Spleen (tissue), 11 donors: Measurements from ENCODE around the gene IL26. TPM values are rescaled to one million over a fixed set of nuclear protein-coding genes. Genes with fewer than 3 reads are reported as not detected.

Source experiments
- DNase-seq: peaks from one replicate; pipeline ENCODE4 v3.0.0-alpha.2; 2020
- H3K27ac ChIP-seq, 8 donors: fragments of 200-600 bp; sonication (generic) in 7 of 8; 1 replicate in 4 of 8; 2 replicates in 4 of 8; pipeline versions ENCODE4 v1.5.0 to v1.8.0; 2016 to 2021; ENCODE audit warnings: inconsistent platforms in 4 of 8, mild to moderate bottlenecking in 4 of 8, moderate library complexity in 1 of 8
- H3K27me3 ChIP-seq, 7 donors: fragments of 200-600 bp; sonication (generic) in 6 of 7; replicated peaks in 1 of 7; 1 replicate in 4 of 7; 2 replicates in 3 of 7; pipeline versions ENCODE4 v1.5.0 to v1.8.0; 2016 to 2021; ENCODE audit warnings: inconsistent platforms in 3 of 7, mild to moderate bottlenecking in 1 of 7
- H3K36me3 ChIP-seq, 6 donors: fragments of 200-600 bp; sonication (generic) in 5 of 6; 1 replicate in 4 of 6; 2 replicates in 2 of 6; pipeline versions ENCODE4 v1.5.0 to v1.8.0; 2016 to 2021; ENCODE audit warnings: inconsistent platforms in 2 of 6
- H3K4me1 ChIP-seq, 6 donors: fragments of 200-600 bp; sonication (generic) in 5 of 6; 1 replicate in 3 of 6; 2 replicates in 3 of 6; pipeline versions ENCODE4 v1.5.0 to v1.8.0; 2016 to 2021; ENCODE audit warnings: inconsistent platforms in 3 of 6
- H3K4me3 ChIP-seq, 8 donors: fragments of 200-600 bp; sonication (generic) in 7 of 8; 1 replicate in 4 of 8; 2 replicates in 4 of 8; pipeline versions ENCODE4 v1.5.0 to v1.8.0; 2016 to 2021; ENCODE audit warnings: inconsistent platforms in 4 of 8, mild to moderate bottlenecking in 4 of 8, moderate library complexity in 2 of 8
- H3K9me3 ChIP-seq, 8 donors: fragments of 200-600 bp; sonication (generic) in 7 of 8; 1 replicate in 4 of 8; 2 replicates in 4 of 8; pipeline versions ENCODE4 v1.5.0 to v1.8.0; 2016 to 2021; ENCODE audit warnings: inconsistent platforms in 4 of 8
- CTCF ChIP-seq, 11 experiments: fragments of 200-600 bp in 7 of 11; fragments of 450-650 bp in 4 of 11; sonication (generic) in 4 of 11; IDR thresholded peaks in 8 of 11; conservative IDR thresholded peaks in 3 of 11; 1 replicate in 7 of 11; 2 replicates in 4 of 11; pipeline versions ENCODE4 v1.4.0 to v1.8.0; 2016 to 2021; ENCODE audit warnings: antibody characterized with exemption in 11 of 11, inconsistent platforms in 4 of 11, mild to moderate bottlenecking in 1 of 11
- POLR2A ChIP-seq, 3 donors: fragments of 450-650 bp; IDR thresholded peaks; one replicate each; pipeline ENCODE4 v1.5.1; 2017; ENCODE audit warnings: antibody characterized with exemption in 3 of 3, mild to moderate bottlenecking in 1 of 3
- POLR2AphosphoS5 ChIP-seq, 3 donors: sonication (generic); formaldehyde crosslinking; IDR thresholded peaks; one replicate each; pipeline ENCODE4 v1.5.1; 2017; ENCODE audit warnings: antibody characterized with exemption in 3 of 3
- WGBS, 5 donors: extraction: QIAGEN DNeasy Blood & Tissue Kit in 3 of 5; methylation state at CpG; one replicate each; pipeline versions ENCODE4 v1.1.5 to v1.1.7; 2013 to 2018; 5-methylcytosine and 5-hydroxymethylcytosine counted together
- intact Hi-C: fragments of 100-400 bp; cut with DNase I; formaldehyde crosslinking; loops from one replicate; pipeline ENCODE4 v1.15.0; 2023; ENCODE audit warnings: low total_unique reads
- polyA plus RNA-seq, 3 donors: library from polyadenylated mRNA; stranded (reverse); fragments of 200-250 nt; gene quantifications; one replicate each; pipeline ENCODE4 v1.2.1, GENCODE V29; 2013
- total RNA-seq, 7 donors: library from RNA; depleted of rRNA in 3 of 7; stranded (reverse); fragments of >200 nt in 3 of 7; fragmentation: NEBNext Ultra II Directional in 4 of 7; extraction: Animal tissue kit (Norgen Biotek cat#: 25700) in 4 of 7; gene quantifications; one replicate each; pipeline versions ENCODE4 v1.1.0 to v1.2.1, GENCODE V29; 2016 to 2021
- donor health status: healthy with polysubstance abuse.
- donor health status: DM: no; HTN: no; CAD: no; lungs with moderate emphysema.
- donor health status: DM: no; HTN: no; CAD: no.
- donor health status: Bipolar disorder and iron deficiency.
- donor health status: healthy.
- donor health status: DM: no; HTN: no; CAD: no.
- donor health status: DM: yes; HTN: yes; CAD: no.

Gene IL26
- total and polyA plus RNA-seq, 10 donors, result 0.27 TPM; not detected in 9

- Histone ChIP-seq H3K4me3 (no peak overlapping the region), H3K36me3 (no peaks in the 10 kb centered on the region), H3K27ac (peak overlapping the region in 3 of 8 donors; percentile 5 to 50 (median 14)), H3K4me1 (peaks cover 0 to 7% (median 0%) of the 10 kb centered on the region in 6 donors), H3K9me3 (no peaks in the 10 kb centered on the region), H3K27me3 (no peaks in the 10 kb centered on the region)
- intact Hi-C loops, result no loop called here
- 64 to 89% (median 79%) methylated on average over 2 of the region's 2 CpGs for WGBS, 5 donors
- DNase-seq, result no peak
- TF ChIP-seq POLR2AphosphoS5 (IDR thresholded peaks at IDR 0.05) (no peak), CTCF (IDR thresholded peaks at IDR 0.05 in 8 of 11, conservative IDR thresholded peaks at IDR 0.05 in 3 of 11) (no peak), POLR2A (IDR thresholded peaks at IDR 0.05) (no peak)
Observed at GRCh38 chr12:68269779-68270178, 44.2 kb upstream of the IL26 start.

- Histone ChIP-seq H3K9me3 (no peaks in the 10 kb centered on the region), H3K36me3 (no peaks in the 10 kb centered on the region), H3K27me3 (no peaks in the 10 kb centered on the region), H3K27ac (peak overlapping the region in 2 of 8 donors; percentile 29 to 45), H3K4me3 (no peak overlapping the region), H3K4me1 (peaks cover 0 to 7% (median 0%) of the 10 kb centered on the region in 6 donors)
- DNase-seq, result no peak
- no peak for TF ChIP-seq POLR2AphosphoS5 (IDR thresholded peaks at IDR 0.05)
- no peak for TF ChIP-seq CTCF (IDR thresholded peaks at IDR 0.05 in 8 of 11, conservative IDR thresholded peaks at IDR 0.05 in 3 of 11)
- no peak for TF ChIP-seq POLR2A (IDR thresholded peaks at IDR 0.05)
- intact Hi-C loops, result no loop called here
Observed at GRCh38 chr12:68268967-68269366, 43.4 kb upstream of the IL26 start.

GRCh38 chr12:68267892-68268396, 42.3 kb upstream of the IL26 start:
- TF ChIP-seq CTCF (IDR thresholded peaks at IDR 0.05 in 8 of 11, conservative IDR thresholded peaks at IDR 0.05 in 3 of 11) (no peak), POLR2A (IDR thresholded peaks at IDR 0.05) (no peak), POLR2AphosphoS5 (IDR thresholded peaks at IDR 0.05) (no peak)

GRCh38 chr12:68264857-68265256, 39.2 kb upstream of the IL26 start:
- 85 to 100% (median 96%) methylated on average over 2 of the region's 2 CpGs for WGBS, 5 donors
- no peak for DNase-seq
- H3K4me3 ChIP-seq, result no peak overlapping the region

More at GRCh38 chr12:68267892-68268396, 42.3 kb upstream of the IL26 start:
- Histone ChIP-seq H3K36me3 (no peaks in the 10 kb centered on the region), H3K27ac (peak overlapping the region in 3 of 8 donors; percentile 14 to 45 (median 42)), H3K4me3 (no peak overlapping the region), H3K27me3 (no peaks in the 10 kb centered on the region), H3K4me1 (peaks cover 0 to 7% (median 0%) of the 10 kb centered on the region in 6 donors), H3K9me3 (no peaks in the 10 kb centered on the region)
- DNase-seq, result no peak
- intact Hi-C loops, result no loop called here
- 54 to 81% (median 63%) methylated on average over 6 of the region's 6 CpGs for WGBS, 5 donors

More at GRCh38 chr12:68264857-68265256, 39.2 kb upstream of the IL26 start:
- Histone ChIP-seq H3K27me3 (no peaks in the 10 kb centered on the region), H3K36me3 (no peaks in the 10 kb centered on the region), H3K4me1 (peaks cover 0 to 7% (median 0%) of the 10 kb centered on the region in 6 donors), H3K9me3 (no peaks in the 10 kb centered on the region), H3K27ac (no peak overlapping the region)
- intact Hi-C loops, result no loop called here
- TF ChIP-seq POLR2AphosphoS5 (IDR thresholded peaks at IDR 0.05), result no peak
- TF ChIP-seq POLR2A (IDR thresholded peaks at IDR 0.05), result no peak
- TF ChIP-seq CTCF (IDR thresholded peaks at IDR 0.05 in 8 of 11, conservative IDR thresholded peaks at IDR 0.05 in 3 of 11), result no peak
